Suprapubic skin (tissue), 4 donors: ENCODE data around the gene RAB42. TPM values are rescaled to one million over a fixed set of nuclear protein-coding genes. Genes with fewer than 3 reads are reported as not detected.
"Not testable (repeated sequence)": the region's sequence is repeated elsewhere in the genome, so short reads cannot be mapped to it uniquely, and the experiment has no call there.

Experiments
- DNase-seq, 2 donors: peaks; one replicate each; pipeline ENCODE4 v3.0.0-alpha.2; 2019; ENCODE audit warnings: low spot score in 2 of 2
- H3K27ac ChIP-seq: fragments of 200-600 bp; sonication (generic); one replicate; pipeline ENCODE4 v1.5.1; 2019
- H3K27me3 ChIP-seq: fragments of 200-600 bp; sonication (generic); one replicate; pipeline ENCODE4 v1.5.1; 2019
- H3K36me3 ChIP-seq: fragments of 200-600 bp; sonication (generic); one replicate; pipeline ENCODE4 v1.5.1; 2019
- H3K4me1 ChIP-seq: fragments of 200-600 bp; sonication (generic); one replicate; pipeline ENCODE4 v1.5.1; 2019
- H3K4me3 ChIP-seq: fragments of 200-600 bp; sonication (generic); one replicate; pipeline ENCODE4 v1.5.1; 2019; ENCODE audit warnings: mild to moderate bottlenecking
- H3K9me3 ChIP-seq: fragments of 200-600 bp; sonication (generic); one replicate; pipeline ENCODE4 v1.5.1; 2019
- CTCF ChIP-seq, 2 donors: fragments of 200-600 bp in 1 of 2; fragments of 450-650 bp in 1 of 2; sonication (generic) in 1 of 2; IDR thresholded peaks; one replicate each; pipeline ENCODE4 v1.5.1; 2016 to 2019; ENCODE audit warnings: antibody characterized with exemption in 2 of 2, mild to moderate bottlenecking in 1 of 2, moderate library complexity in 1 of 2
- EP300 ChIP-seq: sonication (generic); formaldehyde crosslinking; IDR thresholded peaks from one replicate; pipeline ENCODE4 v1.6.1; 2017; ENCODE audit warnings: antibody characterized with exemption
- POLR2A ChIP-seq, 2 donors: fragments of 450-650 bp; IDR thresholded peaks; one replicate each; pipeline ENCODE4 v1.6.1; 2017; ENCODE audit warnings: antibody characterized with exemption in 2 of 2, mild to moderate bottlenecking in 2 of 2, moderate library complexity in 2 of 2
- POLR2AphosphoS5 ChIP-seq, 3 donors: sonication (generic); formaldehyde crosslinking; IDR thresholded peaks; one replicate each; pipeline ENCODE4 v1.6.1; 2017; ENCODE audit warnings: antibody characterized with exemption in 3 of 3
- WGBS: methylation state at CpG from one replicate; pipeline ENCODE4 v1.1.5; 2018; 5-methylcytosine and 5-hydroxymethylcytosine counted together
- total RNA-seq, 4 donors: library from RNA; depleted of rRNA; stranded (reverse); fragments of >200 nt; gene quantifications; one replicate each; pipeline ENCODE4 v1.1.0, GENCODE V29; 2016

Gene RAB42
- total RNA-seq, 4 donors from 2014 or later = 0.70 to 1.4 (median 1.4) TPM; not detected in 1

- TF ChIP-seq EP300 = no peak
- no peak for TF ChIP-seq CTCF (IDR thresholded peaks at IDR 0.05)
- no peak for TF ChIP-seq POLR2A (IDR thresholded peaks at IDR 0.05)
- no peak for TF ChIP-seq POLR2AphosphoS5 (IDR thresholded peaks at IDR 0.05)
- no peak for DNase-seq
- Histone ChIP-seq H3K4me1 (peaks cover 29% of the 10 kb centered on the region), H3K4me3 (no peak overlapping the region), H3K36me3 (peaks cover 51% of the 10 kb centered on the region), H3K27me3 (no peaks in the 10 kb centered on the region), H3K9me3 (no peaks in the 10 kb centered on the region), H3K27ac (no peak overlapping the region)
- WGBS = 74% methylated on average over 6 of the region's 6 CpGs
Observed at GRCh38 chr1:28578696-28579218, 13.3 kb upstream of the RAB42 start.

- TF ChIP-seq EP300 (no peak), POLR2AphosphoS5 (IDR thresholded peaks at IDR 0.05) (no peak), CTCF (IDR thresholded peaks at IDR 0.05) (no peak), POLR2A (IDR thresholded peaks at IDR 0.05) (no peak)
- Histone ChIP-seq H3K36me3 (peaks cover 45% of the 10 kb centered on the region), H3K4me3 (peak overlapping the region; percentile 89), H3K27ac (no peak overlapping the region), H3K27me3 (no peaks in the 10 kb centered on the region), H3K4me1 (peaks cover 29% of the 10 kb centered on the region), H3K9me3 (no peaks in the 10 kb centered on the region)
- 88% methylated on average over 1 of the region's 1 CpG for WGBS
- DNase-seq = no peak
Observed at GRCh38 chr1:28579401-28579800, 12.7 kb upstream of the RAB42 start.

GRCh38 chr1:28580722-28581530 lies 11.1 kb upstream of the RAB42 start:
- peak overlapping the region; percentile 91 for H3K27ac ChIP-seq
- peaks cover 29% of the 10 kb centered on the region for H3K4me1 ChIP-seq
- TF ChIP-seq EP300 = no peak
- TF ChIP-seq POLR2AphosphoS5 (IDR thresholded peaks at IDR 0.05) = no peak
- TF ChIP-seq POLR2A (IDR thresholded peaks at IDR 0.05) = no peak
- no peak for TF ChIP-seq CTCF (IDR thresholded peaks at IDR 0.05)
- H3K9me3 ChIP-seq = no peaks in the 10 kb centered on the region
- H3K36me3 ChIP-seq = peaks cover 35% of the 10 kb centered on the region
- DNase-seq = no peak
- H3K27me3 ChIP-seq = no peaks in the 10 kb centered on the region
- WGBS = 3% methylated on average over 20 of the region's 26 CpGs
- H3K4me3 ChIP-seq = peak overlapping the region; percentile 89

- Histone ChIP-seq H3K36me3 (peaks cover 32% of the 10 kb centered on the region), H3K27ac (peak overlapping the region; percentile 91), H3K4me1 (peaks cover 29% of the 10 kb centered on the region), H3K9me3 (no peaks in the 10 kb centered on the region), H3K27me3 (no peaks in the 10 kb centered on the region), H3K4me3 (peak overlapping the region; percentile 89)
- TF ChIP-seq EP300 (no peak), POLR2A (IDR thresholded peaks at IDR 0.05) (peak; percentile 95 to 97), POLR2AphosphoS5 (IDR thresholded peaks at IDR 0.05) (peak; percentile 89 to 99 (median 97)), CTCF (IDR thresholded peaks at IDR 0.05) (peak in 1 of 2 donors; percentile 13)
- WGBS = 0% methylated on average over 30 of the region's 75 CpGs
- peak; percentile 97 to 98 for DNase-seq
Observed at GRCh38 chr1:28581531-28582247, 10.4 kb upstream of the RAB42 start.

- peak overlapping the region; percentile 89 for H3K4me3 ChIP-seq
- TF ChIP-seq CTCF (IDR thresholded peaks at IDR 0.05) = no peak
- no peak for TF ChIP-seq EP300
- TF ChIP-seq POLR2AphosphoS5 (IDR thresholded peaks at IDR 0.05) = no peak
- TF ChIP-seq POLR2A (IDR thresholded peaks at IDR 0.05) = no peak
- peak overlapping the region; percentile 91 for H3K27ac ChIP-seq
- H3K36me3 ChIP-seq = peaks cover 27% of the 10 kb centered on the region
- no peaks in the 10 kb centered on the region for H3K27me3 ChIP-seq
- H3K4me1 ChIP-seq = peaks cover 29% of the 10 kb centered on the region
- WGBS = 0% methylated on average over 10 of the region's 10 CpGs
- no peak for DNase-seq
- H3K9me3 ChIP-seq = no peaks in the 10 kb centered on the region
Observed at GRCh38 chr1:28582248-28582615, 9.8 kb upstream of the RAB42 start.

GRCh38 chr1:28586585-28587391 lies 5.3 kb upstream of the RAB42 start:
- 90% methylated on average over 19 of the region's 19 CpGs for WGBS
- DNase-seq, H3K27me3 ChIP-seq, H3K36me3 ChIP-seq, H3K9me3 ChIP-seq, H3K4me3 ChIP-seq, H3K27ac ChIP-seq: not testable (repeated sequence)
- peaks cover 25% of the 10 kb centered on the region for H3K4me1 ChIP-seq
